ENCODE results near the gene IDH2.

IDH2 gene

GRCh38 chr15:90033448-90033847 lies 68.8 kb downstream of the IDH2 start:
- Mint-ChIP-seq H3K4me1 (peaks cover 42% of the 10 kb centered on the region), H3K4me3 (no peak overlapping the region), H3K9me3 (peaks cover 2% of the 10 kb centered on the region), H3K36me3 (peaks cover 8% of the 10 kb centered on the region), H3K27me3 (no peaks in the 10 kb centered on the region), H3K27ac (no peak overlapping the region)
- no peak for DNase-seq (ENCODE audit: low spot score in 2 of 2)
- no peak for ATAC-seq (ENCODE audit: low read depth)

Data from memory B cell (primary cell).